PFSK-1 (cell line): ENCODE data around the gene IFNA5.

Experiments
- FOXP2 ChIP-seq: optimal IDR thresholded peaks from 2 replicates; pipeline ENCODE3; 2011; ENCODE audit warnings: borderline replicate concordance, control low read depth, inconsistent platforms; ENCODE audit not compliant: insufficient read depth; ENCODE audit errors: extremely low read length, extremely low read depth
- POLR2AphosphoS5 ChIP-seq: IDR thresholded peaks from 2 replicates; pipeline ENCODE4 v1.6.1; 2012; ENCODE audit warnings: low read depth, mild to moderate bottlenecking, control low read depth, low read length, moderate library complexity
- SIN3A ChIP-seq: IDR thresholded peaks from 2 replicates; pipeline ENCODE4 v1.6.1; 2012; ENCODE audit warnings: mild to moderate bottlenecking, low read length, moderate library complexity, borderline replicate concordance; ENCODE audit not compliant: insufficient read depth
- TAF1 ChIP-seq: IDR thresholded peaks from 2 replicates; pipeline ENCODE4 v1.6.1; 2012; ENCODE audit warnings: low read length, control low read depth, borderline replicate concordance; ENCODE audit not compliant: insufficient read depth
- TF ChIP-seq, protein P1 (sequence below), 2 experiments: IDR thresholded peaks; 2 replicates each; pipeline versions ENCODE4 v1.6.1 to v1.8.0; 2011 to 2012; ENCODE audit warnings: low read depth in 2 of 2, low read length in 2 of 2, control low read depth in 1 of 2, inconsistent platforms in 1 of 2, mild to moderate bottlenecking in 1 of 2, moderate library complexity in 1 of 2; ENCODE audit not compliant: insufficient read depth in 1 of 2

IFNA5 gene

DNA sequence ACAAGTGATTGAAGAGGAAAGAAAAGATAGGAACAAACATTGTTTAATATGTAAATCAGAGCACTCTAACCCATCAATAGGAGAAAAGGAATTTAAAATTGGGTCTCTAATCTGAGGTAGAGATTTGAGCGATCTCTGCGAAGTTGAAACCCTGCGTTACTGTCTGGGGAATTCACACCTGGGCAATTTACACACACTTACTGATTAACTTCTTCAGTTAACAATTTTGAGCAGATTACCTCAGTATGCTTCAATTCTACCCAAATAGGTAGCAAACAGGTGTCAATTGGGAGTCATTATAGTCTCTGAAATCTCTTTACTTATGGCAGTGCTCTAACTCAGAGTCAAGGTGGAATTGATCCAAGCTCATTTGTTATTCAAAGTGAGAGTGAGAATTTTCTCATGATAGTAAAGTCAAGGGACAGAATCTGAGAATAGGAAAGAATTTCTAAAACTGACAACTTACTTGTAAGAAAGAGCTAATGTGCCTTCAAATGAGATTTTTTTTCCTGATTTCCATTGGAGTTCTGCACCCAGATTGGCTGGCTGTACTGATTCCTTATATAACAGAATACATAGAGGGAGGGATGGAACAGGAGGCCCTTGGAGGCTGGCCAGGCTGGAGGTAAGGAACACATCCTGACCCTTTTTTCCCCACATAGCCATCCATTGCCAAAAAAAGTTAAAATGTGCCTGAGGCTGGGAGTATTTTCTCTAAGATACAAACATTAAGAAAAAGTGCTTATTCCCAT, 38.2 kb downstream of the IFNA5 start:
- TF ChIP-seq TAF1 (no peak), POLR2AphosphoS5 (no peak), FOXP2 (no peak), SIN3A (no peak)
- TF ChIP-seq, protein P1, sequence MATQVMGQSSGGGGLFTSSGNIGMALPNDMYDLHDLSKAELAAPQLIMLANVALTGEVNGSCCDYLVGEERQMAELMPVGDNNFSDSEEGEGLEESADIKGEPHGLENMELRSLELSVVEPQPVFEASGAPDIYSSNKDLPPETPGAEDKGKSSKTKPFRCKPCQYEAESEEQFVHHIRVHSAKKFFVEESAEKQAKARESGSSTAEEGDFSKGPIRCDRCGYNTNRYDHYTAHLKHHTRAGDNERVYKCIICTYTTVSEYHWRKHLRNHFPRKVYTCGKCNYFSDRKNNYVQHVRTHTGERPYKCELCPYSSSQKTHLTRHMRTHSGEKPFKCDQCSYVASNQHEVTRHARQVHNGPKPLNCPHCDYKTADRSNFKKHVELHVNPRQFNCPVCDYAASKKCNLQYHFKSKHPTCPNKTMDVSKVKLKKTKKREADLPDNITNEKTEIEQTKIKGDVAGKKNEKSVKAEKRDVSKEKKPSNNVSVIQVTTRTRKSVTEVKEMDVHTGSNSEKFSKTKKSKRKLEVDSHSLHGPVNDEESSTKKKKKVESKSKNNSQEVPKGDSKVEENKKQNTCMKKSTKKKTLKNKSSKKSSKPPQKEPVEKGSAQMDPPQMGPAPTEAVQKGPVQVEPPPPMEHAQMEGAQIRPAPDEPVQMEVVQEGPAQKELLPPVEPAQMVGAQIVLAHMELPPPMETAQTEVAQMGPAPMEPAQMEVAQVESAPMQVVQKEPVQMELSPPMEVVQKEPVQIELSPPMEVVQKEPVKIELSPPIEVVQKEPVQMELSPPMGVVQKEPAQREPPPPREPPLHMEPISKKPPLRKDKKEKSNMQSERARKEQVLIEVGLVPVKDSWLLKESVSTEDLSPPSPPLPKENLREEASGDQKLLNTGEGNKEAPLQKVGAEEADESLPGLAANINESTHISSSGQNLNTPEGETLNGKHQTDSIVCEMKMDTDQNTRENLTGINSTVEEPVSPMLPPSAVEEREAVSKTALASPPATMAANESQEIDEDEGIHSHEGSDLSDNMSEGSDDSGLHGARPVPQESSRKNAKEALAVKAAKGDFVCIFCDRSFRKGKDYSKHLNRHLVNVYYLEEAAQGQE (IDR thresholded peaks at IDR 0.05; ENCODE audit: insufficient read depth in 1 of 2, low read depth in 2 of 2, low read length in 2 of 2), result no peak

DNA sequence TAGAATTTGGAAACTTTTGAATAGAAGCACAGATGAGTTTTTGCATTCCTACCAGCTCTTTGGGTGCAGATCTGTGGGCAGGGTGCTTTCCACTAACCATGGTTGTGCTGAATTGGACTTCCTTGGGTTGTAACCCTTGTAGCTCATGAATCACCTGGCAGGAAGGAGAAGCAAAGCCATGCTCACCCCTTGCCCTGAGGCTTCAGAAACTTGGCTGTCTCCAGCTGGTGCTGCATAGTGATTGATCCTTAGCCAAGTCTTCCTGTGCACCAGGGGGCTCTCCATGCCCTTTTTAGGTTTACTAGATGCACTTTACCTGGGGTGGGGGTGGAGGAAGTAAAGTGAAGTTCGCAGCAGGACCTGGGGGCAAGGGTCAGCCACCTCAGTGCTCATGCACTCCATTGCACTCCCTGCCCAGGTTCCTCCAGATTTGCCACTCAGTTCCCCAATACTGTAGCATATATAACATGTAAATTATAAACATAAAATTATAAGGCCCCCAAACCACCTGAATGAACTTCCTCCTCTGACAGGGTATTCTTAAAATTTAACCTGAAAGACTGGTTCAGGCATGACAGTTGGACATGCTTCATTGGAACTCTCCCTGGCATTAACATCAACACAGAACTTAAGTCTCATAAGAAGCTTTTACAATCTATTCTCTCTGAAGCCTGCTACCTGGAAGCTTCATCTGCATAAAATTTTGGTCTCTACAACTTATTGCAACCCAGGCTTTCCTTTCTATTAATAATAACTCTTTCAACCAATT, 39.5 kb downstream of the IFNA5 start:
- no peak for TF ChIP-seq SIN3A
- TF ChIP-seq, protein P1 (IDR thresholded peaks at IDR 0.05; ENCODE audit: insufficient read depth in 1 of 2, low read depth in 2 of 2, low read length in 2 of 2), result no peak

GRCh38 chr9:21255538-21256212, 49.4 kb downstream of the IFNA5 start:
- TF ChIP-seq FOXP2 (no peak), POLR2AphosphoS5 (no peak), TAF1 (no peak), SIN3A (no peak)
- TF ChIP-seq, protein P1 (IDR thresholded peaks at IDR 0.05; ENCODE audit: insufficient read depth in 1 of 2, low read depth in 2 of 2, low read length in 2 of 2), result no peak
